GM23338 (cell line): ENCODE data around the gene HYAL1. TPM values are rescaled to one million over a fixed set of nuclear protein-coding genes. Genes with fewer than 3 reads are reported as not detected.

Experiments used
- ATAC-seq: fragments of 200-7000 bp; cut with Tn5 transposase; 3 replicates; pipeline ENCODE4 v1.9.1; 2020
- DNase-seq: peaks from one replicate; pipeline ENCODE4 v3.0.0-alpha.2; 2015; ENCODE audit warnings: low spot score
- H2AFZ ChIP-seq: fragments of 200-600 bp; sonication (generic); 2 replicates; pipeline ENCODE4 v1.8.0; 2016; ENCODE audit warnings: antibody characterized with exemption, mild to moderate bottlenecking, moderate library complexity
- H3F3A ChIP-seq: fragments of 200-600 bp; sonication (generic); replicated peaks from 2 replicates; pipeline ENCODE4 v1.8.0; 2017; ENCODE audit warnings: antibody characterized with exemption, mixed run types, low read depth
- H3K27ac ChIP-seq: fragments of 200-600 bp; sonication (generic); 2 replicates; pipeline ENCODE4 v1.6.1; 2016; ENCODE audit warnings: low read depth
- H3K27me3 ChIP-seq: fragments of 200-600 bp; sonication (generic); 2 replicates; pipeline ENCODE4 v1.8.0; 2016; ENCODE audit warnings: mild to moderate bottlenecking, mixed run types, moderate library complexity; ENCODE audit not compliant: insufficient read depth
- H3K36me3 ChIP-seq: fragments of 200-600 bp; sonication (generic); 2 replicates; pipeline ENCODE4 v1.8.0; 2016; ENCODE audit warnings: mild to moderate bottlenecking; ENCODE audit not compliant: insufficient read depth
- H3K4me1 ChIP-seq: fragments of 200-600 bp; sonication (generic); 2 replicates; pipeline ENCODE4 v1.8.0; 2016; ENCODE audit warnings: mild to moderate bottlenecking, moderate library complexity; ENCODE audit not compliant: insufficient read depth
- H3K4me2 ChIP-seq: fragments of 200-600 bp; sonication (generic); 2 replicates; pipeline ENCODE4 v1.7.1; 2017; ENCODE audit warnings: mixed run types
- H3K4me3 ChIP-seq: fragments of 200-600 bp; sonication (generic); 2 replicates; pipeline ENCODE4 v1.6.1; 2016; ENCODE audit warnings: mixed run types
- H3K79me2 ChIP-seq: fragments of 200-600 bp; sonication (generic); replicated peaks from 2 replicates; pipeline ENCODE4 v1.8.0; 2017; ENCODE audit warnings: mild to moderate bottlenecking; ENCODE audit not compliant: insufficient read depth
- H3K9me2 ChIP-seq: fragments of 200-600 bp; sonication (generic); 2 replicates; pipeline ENCODE4 v1.8.0; 2017; ENCODE audit not compliant: insufficient read depth
- H4K20me1 ChIP-seq: fragments of 200-600 bp; sonication (generic); replicated peaks from 2 replicates; pipeline ENCODE4 v1.8.0; 2017; ENCODE audit warnings: mild to moderate bottlenecking; ENCODE audit not compliant: insufficient read depth
- H3K27ac Mint-ChIP-seq: 2 replicates; pipeline ENCODE4 v1.8.0; 2020; ENCODE audit warnings: inconsistent platforms, mild to moderate bottlenecking, moderate library complexity, mixed read lengths
- H3K27me3 Mint-ChIP-seq: 3 replicates; pipeline ENCODE4 v1.8.0; 2022; ENCODE audit warnings: low read depth, mild to moderate bottlenecking, moderate library complexity, mixed read lengths, inconsistent platforms; ENCODE audit not compliant: insufficient read depth, poor library complexity
- H3K36me3 Mint-ChIP-seq: 3 replicates; pipeline ENCODE4 v1.8.0; 2021; ENCODE audit warnings: low read depth, mild to moderate bottlenecking, inconsistent platforms, moderate library complexity, mixed read lengths
- H3K4me1 Mint-ChIP-seq: 3 replicates; pipeline ENCODE4 v1.8.0; 2020; ENCODE audit warnings: mild to moderate bottlenecking, inconsistent platforms, mixed read lengths
- H3K4me3 Mint-ChIP-seq: 3 replicates; pipeline ENCODE4 v1.8.0; 2021; ENCODE audit warnings: moderate library complexity, mild to moderate bottlenecking, inconsistent platforms, mixed read lengths
- H3K9me3 Mint-ChIP-seq: 3 replicates; pipeline ENCODE4 v1.8.0; 2020; ENCODE audit warnings: moderate library complexity, mild to moderate bottlenecking, inconsistent platforms, mixed read lengths
- EZH2 ChIP-seq: fragments of 200-600 bp; sonication (generic); IDR thresholded peaks from one replicate; pipeline ENCODE4 v1.8.0; 2017; ENCODE audit warnings: antibody characterized with exemption, mild to moderate bottlenecking, low read depth; ENCODE audit not compliant: unreplicated experiment
- EZH2phosphoT487 ChIP-seq: fragments of 200-600 bp; sonication (generic); IDR thresholded peaks from one replicate; pipeline ENCODE4 v1.8.1; 2018; ENCODE audit warnings: antibody characterized with exemption; ENCODE audit not compliant: unreplicated experiment
- JUNB ChIP-seq: IDR thresholded peaks from one replicate; pipeline ENCODE4 v1.6.1; 2016; ENCODE audit warnings: antibody characterized with exemption; ENCODE audit not compliant: unreplicated experiment
- NANOG ChIP-seq: IDR thresholded peaks from 2 replicates; pipeline ENCODE4 v1.6.1; 2016; ENCODE audit warnings: antibody characterized with exemption, borderline replicate concordance
- POLR2AphosphoS5 ChIP-seq: IDR thresholded peaks from 2 replicates; pipeline ENCODE4 v1.6.1; 2016; ENCODE audit warnings: antibody characterized with exemption, low read depth
- STAT1 ChIP-seq: IDR thresholded peaks from one replicate; pipeline ENCODE4 v1.6.1; 2016; ENCODE audit warnings: antibody characterized with exemption; ENCODE audit not compliant: unreplicated experiment
- ZNF331 ChIP-seq: fragments of 250-450 bp; sonication (Bioruptor Pico); IDR thresholded peaks from 2 replicates; pipeline ENCODE4 v1.5.0; 2020; ENCODE audit warnings: low read depth, mild to moderate bottlenecking, moderate library complexity
- polyA plus RNA-seq: library from polyadenylated mRNA; unstranded; fragments of >200 nt; fragmentation: Nextera tagmentation; extraction: Ambion mirVana; gene quantifications from 2 replicates; pipeline ENCODE4 v1.2.1, GENCODE V29; 2016
- total RNA-seq: library from RNA; depleted of rRNA; stranded (reverse); fragments of >200 nt; shearing (Covaris generic); gene quantifications from 2 replicates; pipeline ENCODE4 v1.2.3, GENCODE V29; 2014
- TF ChIP-seq, protein P1 (sequence below): IDR thresholded peaks from one replicate; pipeline ENCODE4 v1.6.1; 2018; ENCODE audit warnings: antibody characterized with exemption; ENCODE audit not compliant: unreplicated experiment
- TF ChIP-seq, protein P2 (sequence below), 2 experiments: fragments of 200-600 bp in 1 of 2; sonication (generic) in 1 of 2; conservative IDR thresholded peaks; 2 replicates each; pipeline versions ENCODE4 v1.5.1 to v1.6.1; 2016 to 2017; ENCODE audit warnings: antibody characterized with exemption in 2 of 2, low read depth in 2 of 2, mild to moderate bottlenecking in 2 of 2, moderate library complexity in 1 of 2
- TF ChIP-seq, protein P3 (sequence below): IDR thresholded peaks from 2 replicates; pipeline ENCODE4 v1.6.1; 2016; ENCODE audit warnings: antibody characterized with exemption
- TF ChIP-seq, protein P4 (sequence below): fragments of 250-450 bp; sonication (Bioruptor Pico); IDR thresholded peaks from 2 replicates; pipeline ENCODE4 v1.5.0; 2020; ENCODE audit warnings: mild to moderate bottlenecking, moderate library complexity

Gene HYAL1
- total and polyA plus RNA-seq, 2 experiments from 2014 or later, result 2.1 to 5.0 TPM

DNA sequence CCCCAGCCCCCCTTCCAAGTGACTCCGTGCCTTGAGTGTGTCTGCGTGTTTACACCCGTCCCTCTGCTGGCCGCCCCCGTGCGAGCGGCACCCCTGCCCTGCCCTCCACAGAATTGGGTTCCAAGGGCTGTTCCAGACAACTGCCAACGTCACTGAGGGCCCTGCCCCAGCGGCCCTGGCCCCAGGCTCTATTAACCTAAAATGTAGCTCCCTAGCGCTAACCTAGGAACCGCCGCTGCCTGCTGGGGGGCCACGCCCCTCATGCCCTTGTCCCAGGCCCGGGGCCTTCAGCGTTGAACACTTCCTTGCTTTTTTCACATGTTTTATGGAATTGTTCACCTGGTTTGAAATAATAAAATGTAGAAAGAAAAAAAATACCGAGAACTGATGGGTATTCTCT is 44.4 kb downstream of the HYAL1 start:
- Histone ChIP-seq H3K36me3 (peaks cover 14% of the 10 kb centered on the region), H3K79me2 (no peaks in the 10 kb centered on the region), H3K27me3 (no peaks in the 10 kb centered on the region), H2AFZ (no peak overlapping the region), H3K27ac (peak overlapping the region; percentile 66; the same call in 1 of the 2 replicates), H4K20me1 (no peaks in the 10 kb centered on the region; the same call in 1 of the 2 replicates), H3K4me3 (no peak overlapping the region), H3K9me2 (no peaks in the 10 kb centered on the region), H3K4me1 (peaks cover 19% of the 10 kb centered on the region), H3K4me2 (no peak overlapping the region; the same call in 1 of the 2 replicates), H3F3A (peaks cover 30% of the 10 kb centered on the region)
- no peak for DNase-seq
- TF ChIP-seq, protein P1, sequence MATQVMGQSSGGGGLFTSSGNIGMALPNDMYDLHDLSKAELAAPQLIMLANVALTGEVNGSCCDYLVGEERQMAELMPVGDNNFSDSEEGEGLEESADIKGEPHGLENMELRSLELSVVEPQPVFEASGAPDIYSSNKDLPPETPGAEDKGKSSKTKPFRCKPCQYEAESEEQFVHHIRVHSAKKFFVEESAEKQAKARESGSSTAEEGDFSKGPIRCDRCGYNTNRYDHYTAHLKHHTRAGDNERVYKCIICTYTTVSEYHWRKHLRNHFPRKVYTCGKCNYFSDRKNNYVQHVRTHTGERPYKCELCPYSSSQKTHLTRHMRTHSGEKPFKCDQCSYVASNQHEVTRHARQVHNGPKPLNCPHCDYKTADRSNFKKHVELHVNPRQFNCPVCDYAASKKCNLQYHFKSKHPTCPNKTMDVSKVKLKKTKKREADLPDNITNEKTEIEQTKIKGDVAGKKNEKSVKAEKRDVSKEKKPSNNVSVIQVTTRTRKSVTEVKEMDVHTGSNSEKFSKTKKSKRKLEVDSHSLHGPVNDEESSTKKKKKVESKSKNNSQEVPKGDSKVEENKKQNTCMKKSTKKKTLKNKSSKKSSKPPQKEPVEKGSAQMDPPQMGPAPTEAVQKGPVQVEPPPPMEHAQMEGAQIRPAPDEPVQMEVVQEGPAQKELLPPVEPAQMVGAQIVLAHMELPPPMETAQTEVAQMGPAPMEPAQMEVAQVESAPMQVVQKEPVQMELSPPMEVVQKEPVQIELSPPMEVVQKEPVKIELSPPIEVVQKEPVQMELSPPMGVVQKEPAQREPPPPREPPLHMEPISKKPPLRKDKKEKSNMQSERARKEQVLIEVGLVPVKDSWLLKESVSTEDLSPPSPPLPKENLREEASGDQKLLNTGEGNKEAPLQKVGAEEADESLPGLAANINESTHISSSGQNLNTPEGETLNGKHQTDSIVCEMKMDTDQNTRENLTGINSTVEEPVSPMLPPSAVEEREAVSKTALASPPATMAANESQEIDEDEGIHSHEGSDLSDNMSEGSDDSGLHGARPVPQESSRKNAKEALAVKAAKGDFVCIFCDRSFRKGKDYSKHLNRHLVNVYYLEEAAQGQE, result no peak
- TF ChIP-seq JUNB (no peak), ZNF331 (CRISPR knock-in tag) (no peak), EZH2 (no peak), NANOG (no peak), EZH2phosphoT487 (no peak), STAT1 (no peak), POLR2AphosphoS5 (no peak)
- TF ChIP-seq, protein P2, sequence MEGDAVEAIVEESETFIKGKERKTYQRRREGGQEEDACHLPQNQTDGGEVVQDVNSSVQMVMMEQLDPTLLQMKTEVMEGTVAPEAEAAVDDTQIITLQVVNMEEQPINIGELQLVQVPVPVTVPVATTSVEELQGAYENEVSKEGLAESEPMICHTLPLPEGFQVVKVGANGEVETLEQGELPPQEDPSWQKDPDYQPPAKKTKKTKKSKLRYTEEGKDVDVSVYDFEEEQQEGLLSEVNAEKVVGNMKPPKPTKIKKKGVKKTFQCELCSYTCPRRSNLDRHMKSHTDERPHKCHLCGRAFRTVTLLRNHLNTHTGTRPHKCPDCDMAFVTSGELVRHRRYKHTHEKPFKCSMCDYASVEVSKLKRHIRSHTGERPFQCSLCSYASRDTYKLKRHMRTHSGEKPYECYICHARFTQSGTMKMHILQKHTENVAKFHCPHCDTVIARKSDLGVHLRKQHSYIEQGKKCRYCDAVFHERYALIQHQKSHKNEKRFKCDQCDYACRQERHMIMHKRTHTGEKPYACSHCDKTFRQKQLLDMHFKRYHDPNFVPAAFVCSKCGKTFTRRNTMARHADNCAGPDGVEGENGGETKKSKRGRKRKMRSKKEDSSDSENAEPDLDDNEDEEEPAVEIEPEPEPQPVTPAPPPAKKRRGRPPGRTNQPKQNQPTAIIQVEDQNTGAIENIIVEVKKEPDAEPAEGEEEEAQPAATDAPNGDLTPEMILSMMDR (conservative IDR thresholded peaks at IDR 0.05; ENCODE audit: low read depth in 2 of 2), result no peak; a peak in 1 of 4 replicates
- TF ChIP-seq, protein P3, sequence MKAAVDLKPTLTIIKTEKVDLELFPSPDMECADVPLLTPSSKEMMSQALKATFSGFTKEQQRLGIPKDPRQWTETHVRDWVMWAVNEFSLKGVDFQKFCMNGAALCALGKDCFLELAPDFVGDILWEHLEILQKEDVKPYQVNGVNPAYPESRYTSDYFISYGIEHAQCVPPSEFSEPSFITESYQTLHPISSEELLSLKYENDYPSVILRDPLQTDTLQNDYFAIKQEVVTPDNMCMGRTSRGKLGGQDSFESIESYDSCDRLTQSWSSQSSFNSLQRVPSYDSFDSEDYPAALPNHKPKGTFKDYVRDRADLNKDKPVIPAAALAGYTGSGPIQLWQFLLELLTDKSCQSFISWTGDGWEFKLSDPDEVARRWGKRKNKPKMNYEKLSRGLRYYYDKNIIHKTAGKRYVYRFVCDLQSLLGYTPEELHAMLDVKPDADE, result no peak
- TF ChIP-seq, protein P4, sequence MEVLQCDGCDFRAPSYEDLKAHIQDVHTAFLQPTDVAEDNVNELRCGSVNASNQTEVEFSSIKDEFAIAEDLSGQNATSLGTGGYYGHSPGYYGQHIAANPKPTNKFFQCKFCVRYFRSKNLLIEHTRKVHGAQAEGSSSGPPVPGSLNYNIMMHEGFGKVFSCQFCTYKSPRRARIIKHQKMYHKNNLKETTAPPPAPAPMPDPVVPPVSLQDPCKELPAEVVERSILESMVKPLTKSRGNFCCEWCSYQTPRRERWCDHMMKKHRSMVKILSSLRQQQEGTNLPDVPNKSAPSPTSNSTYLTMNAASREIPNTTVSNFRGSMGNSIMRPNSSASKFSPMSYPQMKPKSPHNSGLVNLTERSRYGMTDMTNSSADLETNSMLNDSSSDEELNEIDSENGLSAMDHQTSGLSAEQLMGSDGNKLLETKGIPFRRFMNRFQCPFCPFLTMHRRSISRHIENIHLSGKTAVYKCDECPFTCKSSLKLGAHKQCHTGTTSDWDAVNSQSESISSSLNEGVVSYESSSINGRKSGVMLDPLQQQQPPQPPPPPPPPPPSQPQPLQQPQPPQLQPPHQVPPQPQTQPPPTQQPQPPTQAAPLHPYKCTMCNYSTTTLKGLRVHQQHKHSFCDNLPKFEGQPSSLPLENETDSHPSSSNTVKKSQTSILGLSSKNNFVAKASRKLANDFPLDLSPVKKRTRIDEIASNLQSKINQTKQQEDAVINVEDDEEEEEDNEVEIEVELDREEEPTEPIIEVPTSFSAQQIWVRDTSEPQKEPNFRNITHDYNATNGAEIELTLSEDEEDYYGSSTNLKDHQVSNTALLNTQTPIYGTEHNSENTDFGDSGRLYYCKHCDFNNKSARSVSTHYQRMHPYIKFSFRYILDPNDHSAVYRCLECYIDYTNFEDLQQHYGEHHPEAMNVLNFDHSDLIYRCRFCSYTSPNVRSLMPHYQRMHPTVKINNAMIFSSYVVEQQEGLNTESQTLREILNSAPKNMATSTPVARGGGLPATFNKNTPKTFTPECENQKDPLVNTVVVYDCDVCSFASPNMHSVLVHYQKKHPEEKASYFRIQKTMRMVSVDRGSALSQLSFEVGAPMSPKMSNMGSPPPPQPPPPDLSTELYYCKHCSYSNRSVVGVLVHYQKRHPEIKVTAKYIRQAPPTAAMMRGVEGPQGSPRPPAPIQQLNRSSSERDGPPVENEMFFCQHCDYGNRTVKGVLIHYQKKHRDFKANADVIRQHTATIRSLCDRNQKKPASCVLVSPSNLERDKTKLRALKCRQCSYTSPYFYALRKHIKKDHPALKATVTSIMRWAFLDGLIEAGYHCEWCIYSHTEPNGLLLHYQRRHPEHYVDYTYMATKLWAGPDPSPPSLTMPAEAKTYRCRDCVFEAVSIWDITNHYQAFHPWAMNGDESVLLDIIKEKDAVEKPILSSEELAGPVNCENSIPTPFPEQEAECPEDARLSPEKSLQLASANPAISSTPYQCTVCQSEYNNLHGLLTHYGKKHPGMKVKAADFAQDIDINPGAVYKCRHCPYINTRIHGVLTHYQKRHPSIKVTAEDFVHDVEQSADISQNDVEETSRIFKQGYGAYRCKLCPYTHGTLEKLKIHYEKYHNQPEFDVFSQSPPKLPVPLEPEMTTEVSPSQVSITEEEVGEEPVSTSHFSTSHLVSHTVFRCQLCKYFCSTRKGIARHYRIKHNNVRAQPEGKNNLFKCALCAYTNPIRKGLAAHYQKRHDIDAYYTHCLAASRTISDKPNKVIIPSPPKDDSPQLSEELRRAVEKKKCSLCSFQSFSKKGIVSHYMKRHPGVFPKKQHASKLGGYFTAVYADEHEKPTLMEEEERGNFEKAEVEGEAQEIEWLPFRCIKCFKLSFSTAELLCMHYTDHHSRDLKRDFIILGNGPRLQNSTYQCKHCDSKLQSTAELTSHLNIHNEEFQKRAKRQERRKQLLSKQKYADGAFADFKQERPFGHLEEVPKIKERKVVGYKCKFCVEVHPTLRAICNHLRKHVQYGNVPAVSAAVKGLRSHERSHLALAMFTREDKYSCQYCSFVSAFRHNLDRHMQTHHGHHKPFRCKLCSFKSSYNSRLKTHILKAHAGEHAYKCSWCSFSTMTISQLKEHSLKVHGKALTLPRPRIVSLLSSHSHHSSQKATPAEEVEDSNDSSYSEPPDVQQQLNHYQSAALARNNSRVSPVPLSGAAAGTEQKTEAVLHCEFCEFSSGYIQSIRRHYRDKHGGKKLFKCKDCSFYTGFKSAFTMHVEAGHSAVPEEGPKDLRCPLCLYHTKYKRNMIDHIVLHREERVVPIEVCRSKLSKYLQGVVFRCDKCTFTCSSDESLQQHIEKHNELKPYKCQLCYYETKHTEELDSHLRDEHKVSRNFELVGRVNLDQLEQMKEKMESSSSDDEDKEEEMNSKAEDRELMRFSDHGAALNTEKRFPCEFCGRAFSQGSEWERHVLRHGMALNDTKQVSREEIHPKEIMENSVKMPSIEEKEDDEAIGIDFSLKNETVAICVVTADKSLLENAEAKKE, result no peak
- Mint-ChIP-seq H3K9me3 (no peaks in the 10 kb centered on the region), H3K27ac (0 out of 2 replicates have a peak overlapping the region, but pooled peaks have one; percentile 44), H3K27me3 (peaks cover 24% of the 10 kb centered on the region), H3K4me3 (no peak overlapping the region), H3K36me3 (peaks cover 37% of the 10 kb centered on the region), H3K4me1 (peaks cover 35% of the 10 kb centered on the region)
- ATAC-seq, result peak; percentile 1; the same call in 1 of the 3 replicates
